ENCODE measurements around the gene BSG.

Gene BSG

GRCh38 chr19:530134-531008 lies 42.0 kb upstream of the BSG start:
- TF ChIP-seq, protein P1, sequence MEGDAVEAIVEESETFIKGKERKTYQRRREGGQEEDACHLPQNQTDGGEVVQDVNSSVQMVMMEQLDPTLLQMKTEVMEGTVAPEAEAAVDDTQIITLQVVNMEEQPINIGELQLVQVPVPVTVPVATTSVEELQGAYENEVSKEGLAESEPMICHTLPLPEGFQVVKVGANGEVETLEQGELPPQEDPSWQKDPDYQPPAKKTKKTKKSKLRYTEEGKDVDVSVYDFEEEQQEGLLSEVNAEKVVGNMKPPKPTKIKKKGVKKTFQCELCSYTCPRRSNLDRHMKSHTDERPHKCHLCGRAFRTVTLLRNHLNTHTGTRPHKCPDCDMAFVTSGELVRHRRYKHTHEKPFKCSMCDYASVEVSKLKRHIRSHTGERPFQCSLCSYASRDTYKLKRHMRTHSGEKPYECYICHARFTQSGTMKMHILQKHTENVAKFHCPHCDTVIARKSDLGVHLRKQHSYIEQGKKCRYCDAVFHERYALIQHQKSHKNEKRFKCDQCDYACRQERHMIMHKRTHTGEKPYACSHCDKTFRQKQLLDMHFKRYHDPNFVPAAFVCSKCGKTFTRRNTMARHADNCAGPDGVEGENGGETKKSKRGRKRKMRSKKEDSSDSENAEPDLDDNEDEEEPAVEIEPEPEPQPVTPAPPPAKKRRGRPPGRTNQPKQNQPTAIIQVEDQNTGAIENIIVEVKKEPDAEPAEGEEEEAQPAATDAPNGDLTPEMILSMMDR (IDR thresholded peaks at IDR 0.05), result no peak
- no peak for DNase-seq
- Histone ChIP-seq H3K9me3 (no peaks in the 10 kb centered on the region), H3K36me3 (peaks cover 0 to 4% (median under 1%) of the 10 kb centered on the region in 3 donors), H3K4me3 (peak overlapping the region; percentile 78 to 90), H3K27me3 (peaks cover 0 to 7% of the 10 kb centered on the region in 2 donors), H3K27ac (peak overlapping the region; percentile 95 to 97), H3K4me1 (peaks cover 7 to 33% (median 26%) of the 10 kb centered on the region in 4 donors)
- intact Hi-C loops (cut with DNase I; ENCODE audit: low total_unique reads), result no loop called here

DNA sequence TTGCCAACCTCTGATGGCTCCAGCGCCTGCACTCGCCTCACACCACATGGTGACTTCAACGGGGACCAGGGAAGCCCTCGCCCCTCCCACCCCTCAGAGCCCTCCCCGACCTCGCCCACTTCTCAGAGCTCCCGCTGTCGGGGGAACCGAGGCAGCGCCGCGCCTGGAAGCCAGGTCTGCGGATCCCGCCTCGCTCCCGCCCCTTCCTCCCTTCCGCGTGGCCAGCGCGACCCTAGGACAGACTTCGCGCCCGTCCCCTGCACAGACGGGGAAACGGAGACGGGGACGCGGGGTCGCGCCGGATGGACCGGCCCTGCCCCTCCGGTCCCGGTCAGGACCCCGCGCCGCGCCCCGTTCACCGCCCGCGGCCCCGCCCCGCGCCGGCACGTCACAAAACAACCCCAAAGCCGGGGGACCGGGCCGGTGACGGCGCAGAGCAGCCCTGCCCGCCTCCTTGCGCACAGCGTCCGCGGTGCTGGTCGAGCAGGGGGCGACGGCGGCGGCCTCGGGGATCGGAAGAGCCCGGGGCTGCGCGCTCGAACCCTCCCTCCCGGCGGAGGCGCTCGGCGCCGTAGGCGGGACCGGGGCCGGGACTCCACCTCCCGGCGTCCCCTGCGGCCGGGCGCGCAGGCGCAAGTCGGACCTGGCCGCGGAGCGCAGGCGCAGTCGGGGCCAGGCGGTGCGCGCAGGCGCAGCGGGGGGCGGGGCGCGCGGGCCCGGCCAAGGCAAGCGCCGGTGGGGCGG lies 41.2 kb upstream of the BSG start:
- intact Hi-C loops (cut with DNase I; ENCODE audit: low total_unique reads), result no loop called here
- H3K27ac ChIP-seq, result peak overlapping the region; percentile 95 to 97
- peaks cover 0 to 2% of the 10 kb centered on the region in 2 donors for H3K27me3 ChIP-seq
- peak; percentile 69 to 91 for DNase-seq
- H3K9me3 ChIP-seq, result no peaks in the 10 kb centered on the region
- peaks cover 7 to 38% (median 31%) of the 10 kb centered on the region in 4 donors for H3K4me1 ChIP-seq
- peaks cover 5 to 12% (median 9%) of the 10 kb centered on the region in 3 donors for H3K36me3 ChIP-seq
- peak overlapping the region; percentile 78 to 90 for H3K4me3 ChIP-seq
- TF ChIP-seq, protein P1 (IDR thresholded peaks at IDR 0.05), result peak in 1 of 2 experiments; percentile 44

- no peaks in the 10 kb centered on the region for H3K9me3 ChIP-seq
- intact Hi-C loops (cut with DNase I; ENCODE audit: low total_unique reads), result no loop called here
- peaks cover 7 to 38% (median 31%) of the 10 kb centered on the region in 4 donors for H3K4me1 ChIP-seq
- no peak for DNase-seq
- peaks cover 13 to 20% (median 17%) of the 10 kb centered on the region in 3 donors for H3K36me3 ChIP-seq
- H3K4me3 ChIP-seq, result peak within 1 kb of the TSS; percentile 78 to 90
- H3K27ac ChIP-seq, result peak within 1 kb of the TSS; percentile 97
- no peaks in the 10 kb centered on the region for H3K27me3 ChIP-seq
- TF ChIP-seq, protein P1 (IDR thresholded peaks at IDR 0.05), result no peak
Observed at GRCh38 chr19:531753-532560, 40.4 kb upstream of the BSG start, which contains the start of gene CDC34. TSS of gene CDC34 (plus strand) at chr19:531760. CDS start at chr19:531932, 172 bp downstream.

GRCh38 chr19:532561-533363 lies 39.6 kb upstream of the BSG start:
- Histone ChIP-seq H3K36me3 (peaks cover 15 to 26% (median 23%) of the 10 kb centered on the region in 3 donors), H3K27me3 (no peaks in the 10 kb centered on the region), H3K27ac (peak overlapping the region; percentile 97), H3K9me3 (no peaks in the 10 kb centered on the region), H3K4me3 (peak overlapping the region; percentile 78 to 90), H3K4me1 (peaks cover 7 to 38% (median 31%) of the 10 kb centered on the region in 4 donors)
- TF ChIP-seq, protein P1 (IDR thresholded peaks at IDR 0.05), result peak; percentile 40 to 49
- peak; percentile 71 to 91 for DNase-seq
- intact Hi-C loops (cut with DNase I; ENCODE audit: low total_unique reads), result no loop called here
